ENCODE data around the gene LSM10.

LSM10 gene

GRCh38 chr1:36400514-36400824, 2.8 kb upstream of the LSM10 start:
- TF ChIP-seq, protein P1, sequence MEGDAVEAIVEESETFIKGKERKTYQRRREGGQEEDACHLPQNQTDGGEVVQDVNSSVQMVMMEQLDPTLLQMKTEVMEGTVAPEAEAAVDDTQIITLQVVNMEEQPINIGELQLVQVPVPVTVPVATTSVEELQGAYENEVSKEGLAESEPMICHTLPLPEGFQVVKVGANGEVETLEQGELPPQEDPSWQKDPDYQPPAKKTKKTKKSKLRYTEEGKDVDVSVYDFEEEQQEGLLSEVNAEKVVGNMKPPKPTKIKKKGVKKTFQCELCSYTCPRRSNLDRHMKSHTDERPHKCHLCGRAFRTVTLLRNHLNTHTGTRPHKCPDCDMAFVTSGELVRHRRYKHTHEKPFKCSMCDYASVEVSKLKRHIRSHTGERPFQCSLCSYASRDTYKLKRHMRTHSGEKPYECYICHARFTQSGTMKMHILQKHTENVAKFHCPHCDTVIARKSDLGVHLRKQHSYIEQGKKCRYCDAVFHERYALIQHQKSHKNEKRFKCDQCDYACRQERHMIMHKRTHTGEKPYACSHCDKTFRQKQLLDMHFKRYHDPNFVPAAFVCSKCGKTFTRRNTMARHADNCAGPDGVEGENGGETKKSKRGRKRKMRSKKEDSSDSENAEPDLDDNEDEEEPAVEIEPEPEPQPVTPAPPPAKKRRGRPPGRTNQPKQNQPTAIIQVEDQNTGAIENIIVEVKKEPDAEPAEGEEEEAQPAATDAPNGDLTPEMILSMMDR (IDR thresholded peaks at IDR 0.05; ENCODE audit: insufficient read depth, low read depth, low read length, missing control alignments): no peak
- peak overlapping the region; percentile 38 for H3K4me3 ChIP-seq (ENCODE audit: low read depth, low read length)
- no peak for DNase-seq (ENCODE audit: low read depth)

DNA sequence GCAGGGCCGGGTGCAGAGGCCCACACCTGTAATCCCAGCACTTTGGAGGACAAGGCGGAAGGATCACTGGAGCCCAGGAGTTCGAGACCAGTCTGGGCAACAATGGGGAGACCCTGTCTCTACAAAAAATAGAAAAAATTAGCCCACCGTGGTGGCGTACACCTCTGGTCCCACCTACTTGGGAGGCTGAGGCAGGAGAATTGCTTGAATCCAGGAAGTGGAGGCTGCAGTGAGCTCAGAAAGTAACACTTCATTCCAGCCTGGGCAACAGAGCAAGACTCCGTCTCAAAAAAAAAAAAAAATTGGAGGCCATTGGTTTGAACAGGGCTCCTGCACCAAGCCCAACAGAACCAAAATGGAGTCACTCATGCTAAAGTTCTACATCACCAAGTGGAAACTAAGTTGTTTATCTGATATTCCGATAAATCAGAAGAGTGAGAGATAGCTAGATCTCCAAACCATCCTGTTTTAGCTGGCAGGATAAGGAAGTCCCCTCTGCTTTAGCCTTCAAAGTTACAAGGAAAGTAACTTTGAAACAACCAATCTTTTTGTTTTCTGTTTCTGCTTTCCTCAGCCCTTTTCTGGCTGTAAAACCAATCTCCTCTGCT, 766 bp upstream of the LSM10 start:
- TF ChIP-seq, protein P1 (IDR thresholded peaks at IDR 0.05; ENCODE audit: insufficient read depth, low read depth, low read length, missing control alignments): no peak
- DNase-seq (ENCODE audit: low read depth): no peak
- peak overlapping the region; percentile 91 for H3K4me3 ChIP-seq (ENCODE audit: low read depth, low read length)

- H3K4me3 ChIP-seq (ENCODE audit: low read depth, low read length): peak overlapping the region; percentile 91
- TF ChIP-seq, protein P1 (IDR thresholded peaks at IDR 0.05; ENCODE audit: insufficient read depth, low read depth, low read length, missing control alignments): no peak
These were observed 678 bp downstream of the LSM10 start for GRCh38 chr1:36397083-36397377.

GRCh38 chr1:36396359-36396758, 1.3 kb downstream of the LSM10 start:
- TF ChIP-seq, protein P1 (IDR thresholded peaks at IDR 0.05; ENCODE audit: insufficient read depth, low read depth, low read length, missing control alignments): no peak
- peak; percentile 34 for DNase-seq (ENCODE audit: low read depth)
- peak overlapping the region; percentile 91 for H3K4me3 ChIP-seq (ENCODE audit: low read depth, low read length)

More at GRCh38 chr1:36397083-36397377, 678 bp downstream of the LSM10 start:
- no peak for DNase-seq (ENCODE audit: low read depth)

DNA sequence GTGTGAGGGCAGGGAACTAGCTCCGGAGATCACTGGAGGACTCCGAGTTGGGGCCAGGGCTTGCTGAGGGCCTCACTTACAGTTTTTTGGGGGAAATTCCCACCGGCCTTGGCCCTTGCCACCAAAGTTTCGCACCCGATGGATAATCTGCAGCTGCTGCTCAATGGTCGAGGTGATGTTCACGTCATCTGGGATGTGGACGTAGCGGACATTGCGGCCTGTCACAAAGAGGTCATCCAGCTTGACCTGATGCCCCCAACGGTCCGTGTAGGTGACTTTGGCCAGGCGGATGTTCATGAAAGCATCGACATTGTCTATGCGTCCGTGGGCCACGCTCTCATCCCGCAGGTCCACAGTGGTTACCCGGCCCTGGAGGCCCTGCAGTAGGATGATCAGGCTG, 4.0 kb downstream of the LSM10 start:
- no peak overlapping the region for H3K4me3 ChIP-seq (ENCODE audit: low read depth, low read length)
- TF ChIP-seq, protein P1 (IDR thresholded peaks at IDR 0.05; ENCODE audit: insufficient read depth, low read depth, low read length, missing control alignments): no peak
- no peak for DNase-seq (ENCODE audit: low read depth)

GRCh38 chr1:36392836-36393235, 4.9 kb downstream of the LSM10 start:
- DNase-seq (ENCODE audit: low read depth): no peak

DNA sequence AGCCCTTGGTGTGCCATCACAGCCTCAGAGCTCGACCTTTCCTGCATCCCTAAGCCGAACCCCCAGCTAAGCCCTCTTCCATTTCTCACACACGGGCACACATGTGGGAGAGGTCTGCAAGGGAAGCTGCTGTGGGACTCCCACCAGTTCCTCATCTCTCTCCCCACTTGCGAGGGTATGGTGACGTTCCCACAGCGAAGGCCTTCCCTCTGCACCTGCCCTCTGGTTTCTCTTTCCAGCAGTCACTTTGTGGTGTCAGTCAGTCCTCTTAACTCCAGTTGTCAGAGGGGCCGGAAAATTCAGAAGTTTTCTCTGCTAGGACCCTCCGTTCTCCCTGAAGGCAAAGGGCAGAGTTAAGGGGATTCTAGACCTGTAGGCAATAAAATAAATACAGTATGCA, 6.4 kb downstream of the LSM10 start:
- DNase-seq (ENCODE audit: low read depth): no peak
- TF ChIP-seq, protein P1 (IDR thresholded peaks at IDR 0.05; ENCODE audit: insufficient read depth, low read depth, low read length, missing control alignments): no peak
- peak overlapping the region; percentile 5; the same call in 1 of the 2 replicates for H3K4me3 ChIP-seq (ENCODE audit: low read depth, low read length)

More at GRCh38 chr1:36392836-36393235, 4.9 kb downstream of the LSM10 start:
- TF ChIP-seq, protein P1 (IDR thresholded peaks at IDR 0.05; ENCODE audit: insufficient read depth, low read depth, low read length, missing control alignments): no peak
- no peak overlapping the region for H3K4me3 ChIP-seq (ENCODE audit: low read depth, low read length)
